Measurements from ENCODE around the gene BCKDHB. TPM values are rescaled to one million over a fixed set of nuclear protein-coding genes. Genes with fewer than 3 reads are reported as not detected.

The BCKDHB gene
- total and polyA plus RNA-seq, 2 donors (not counting 3 experiments of a cell fraction or from before 2014, with no cell fraction given) = 5.6 to 12.2 TPM

DNA sequence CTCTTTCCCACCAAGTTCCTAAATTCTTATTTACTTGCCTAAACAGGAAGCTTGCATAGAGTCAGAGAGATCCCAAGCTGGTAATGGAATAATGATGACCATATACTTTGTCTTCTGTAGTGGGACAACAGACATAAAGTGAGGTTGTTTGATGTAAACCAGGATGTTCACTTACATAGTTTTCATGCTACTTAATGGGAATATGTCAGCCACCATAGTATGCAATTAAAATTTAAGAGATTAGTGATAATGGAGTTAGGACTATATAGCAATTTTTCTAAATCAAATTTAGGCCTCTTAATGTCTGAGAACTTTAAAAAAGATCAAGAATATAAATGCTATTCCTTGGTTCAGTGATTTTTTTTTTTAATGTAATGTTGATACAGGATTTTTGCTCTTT lies 180.6 kb downstream of the BCKDHB start:
- Histone ChIP-seq H2AFZ (ENCODE audit: low read depth, low read length) (no peak overlapping the region), H3K27me3 (ENCODE audit: control insufficient read depth in 2 of 2, insufficient read depth in 2 of 2, low read length in 2 of 2) (no peaks in the 10 kb centered on the region), H3K9me3 (replicated peaks; ENCODE audit: control insufficient read depth, insufficient read depth, low read length) (no peaks in the 10 kb centered on the region), H3K9me1 (replicated peaks; ENCODE audit: control insufficient read depth, extremely low read depth, insufficient read depth, low read length) (peaks cover 3% of the 10 kb centered on the region), H3K79me2 (ENCODE audit: control insufficient read depth, insufficient read depth, low read length) (no peaks in the 10 kb centered on the region), H3K36me3 (ENCODE audit: control insufficient read depth in 2 of 2, extremely low read depth in 1 of 2, insufficient read depth in 2 of 2, low read length in 2 of 2) (no peaks in the 10 kb centered on the region), H3K4me1 (ENCODE audit: control insufficient read depth, extremely low read depth, insufficient read depth, low read length) (no peaks in the 10 kb centered on the region), H3K4me3 (replicated peaks in 1 of 3; ENCODE audit: insufficient read depth in 1 of 3, low read depth in 1 of 3, low read length in 3 of 3) (no peak overlapping the region), H3K27ac (ENCODE audit: insufficient read depth, low read depth, low read length) (no peak overlapping the region), H3K4me2 (ENCODE audit: insufficient read depth, low read length) (no peak overlapping the region), H4K20me1 (replicated peaks; ENCODE audit: control insufficient read depth, extremely low read depth, insufficient read depth, low read length) (no peaks in the 10 kb centered on the region), H3K9ac (replicated peaks; ENCODE audit: extremely low read depth, insufficient read depth, low read length) (no peak overlapping the region)
- intact Hi-C loops (cut with micrococcal nuclease) (no loop called here), dilution Hi-C loops (cut with MboI; ENCODE audit: extremely low pct_ligation_motif_present, low sequenced_read_pairs) (no loop called here)
- no peak for DNase-seq (ENCODE audit: low read depth, low spot score)
- CTCF ChIA-PET = interaction anchor here (0.9 to 2.6 kb wide), 3 partner anchors 11 to 31 kb away, joined by 3 to 9 read pairs (median 4); no protein-coding TSS in a partner anchor
- no TSS peak for BruUV-seq (replicated peaks)
- no peak for FAIRE-seq
- POLR2A ChIA-PET = interaction anchor here (0.6 kb wide), 1 partner anchor 130 kb away, joined by 7 read pairs; no protein-coding TSS in a partner anchor
- no peak for TF ChIP-seq POLR2AphosphoS5 (IDR thresholded peaks at IDR 0.05; ENCODE audit: insufficient read depth, low read depth, low read length)
- TF ChIP-seq, protein P1, sequence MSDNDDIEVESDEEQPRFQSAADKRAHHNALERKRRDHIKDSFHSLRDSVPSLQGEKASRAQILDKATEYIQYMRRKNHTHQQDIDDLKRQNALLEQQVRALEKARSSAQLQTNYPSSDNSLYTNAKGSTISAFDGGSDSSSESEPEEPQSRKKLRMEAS (IDR thresholded peaks at IDR 0.05; ENCODE audit: insufficient read depth, insufficient read length) = no peak
- TF ChIP-seq, protein P2, sequence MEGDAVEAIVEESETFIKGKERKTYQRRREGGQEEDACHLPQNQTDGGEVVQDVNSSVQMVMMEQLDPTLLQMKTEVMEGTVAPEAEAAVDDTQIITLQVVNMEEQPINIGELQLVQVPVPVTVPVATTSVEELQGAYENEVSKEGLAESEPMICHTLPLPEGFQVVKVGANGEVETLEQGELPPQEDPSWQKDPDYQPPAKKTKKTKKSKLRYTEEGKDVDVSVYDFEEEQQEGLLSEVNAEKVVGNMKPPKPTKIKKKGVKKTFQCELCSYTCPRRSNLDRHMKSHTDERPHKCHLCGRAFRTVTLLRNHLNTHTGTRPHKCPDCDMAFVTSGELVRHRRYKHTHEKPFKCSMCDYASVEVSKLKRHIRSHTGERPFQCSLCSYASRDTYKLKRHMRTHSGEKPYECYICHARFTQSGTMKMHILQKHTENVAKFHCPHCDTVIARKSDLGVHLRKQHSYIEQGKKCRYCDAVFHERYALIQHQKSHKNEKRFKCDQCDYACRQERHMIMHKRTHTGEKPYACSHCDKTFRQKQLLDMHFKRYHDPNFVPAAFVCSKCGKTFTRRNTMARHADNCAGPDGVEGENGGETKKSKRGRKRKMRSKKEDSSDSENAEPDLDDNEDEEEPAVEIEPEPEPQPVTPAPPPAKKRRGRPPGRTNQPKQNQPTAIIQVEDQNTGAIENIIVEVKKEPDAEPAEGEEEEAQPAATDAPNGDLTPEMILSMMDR (IDR thresholded peaks at IDR 0.05; ENCODE audit: extremely low read depth in 1 of 2, insufficient read depth in 1 of 2, low read depth in 1 of 2, low read length in 2 of 2) = no peak
- no peak for TF ChIP-seq JUN (IDR thresholded peaks at IDR 0.05; ENCODE audit: borderline replicate concordance, insufficient read depth, insufficient read length, low read depth)
- TF ChIP-seq POLR2A (IDR thresholded peaks at IDR 0.05; ENCODE audit: low read depth, low read length) = no peak
- TF ChIP-seq MYC (IDR thresholded peaks at IDR 0.05; ENCODE audit: low read depth, low read length) = no peak

Measured in endothelial cell of umbilical vein (primary cell).